WERI-Rb-1 (cell line): ENCODE data around the gene CAMK2N2.

ENCODE experiments used
- DNase-seq: peaks from one replicate; pipeline ENCODE4 v3.0.0-alpha.2; 2020
- H3K27ac ChIP-seq: fragments of 250-450 bp; sonication (Bioruptor Pico); 2 replicates; pipeline ENCODE4 v1.5.1; 2020; ENCODE audit warnings: mild to moderate bottlenecking, moderate library complexity
- H3K27me3 ChIP-seq: fragments of 250-450 bp; sonication (Bioruptor Pico); 2 replicates; pipeline ENCODE4 v1.5.1; 2021; ENCODE audit warnings: mild to moderate bottlenecking, low read depth, moderate library complexity; ENCODE audit not compliant: insufficient read depth, severe bottlenecking
- H3K36me3 ChIP-seq: fragments of 250-450 bp; sonication (Bioruptor Pico); 2 replicates; pipeline ENCODE4 v1.5.1; 2020; ENCODE audit warnings: mild to moderate bottlenecking, moderate library complexity
- H3K4me3 ChIP-seq: 2 replicates; pipeline ENCODE4 v1.5.1; 2011; ENCODE audit warnings: low read depth, mild to moderate bottlenecking, control low read depth, low read length
- H3K9me3 ChIP-seq: fragments of 250-450 bp; sonication (Bioruptor Pico); 2 replicates; pipeline ENCODE4 v1.5.1; 2021; ENCODE audit warnings: mild to moderate bottlenecking, moderate library complexity; ENCODE audit not compliant: severe bottlenecking
- CTCF ChIP-seq: IDR thresholded peaks from 2 replicates; pipeline ENCODE4 v1.5.1; 2011; ENCODE audit warnings: low read depth, mild to moderate bottlenecking, control low read depth, inconsistent platforms, low read length

CAMK2N2 gene

DNA sequence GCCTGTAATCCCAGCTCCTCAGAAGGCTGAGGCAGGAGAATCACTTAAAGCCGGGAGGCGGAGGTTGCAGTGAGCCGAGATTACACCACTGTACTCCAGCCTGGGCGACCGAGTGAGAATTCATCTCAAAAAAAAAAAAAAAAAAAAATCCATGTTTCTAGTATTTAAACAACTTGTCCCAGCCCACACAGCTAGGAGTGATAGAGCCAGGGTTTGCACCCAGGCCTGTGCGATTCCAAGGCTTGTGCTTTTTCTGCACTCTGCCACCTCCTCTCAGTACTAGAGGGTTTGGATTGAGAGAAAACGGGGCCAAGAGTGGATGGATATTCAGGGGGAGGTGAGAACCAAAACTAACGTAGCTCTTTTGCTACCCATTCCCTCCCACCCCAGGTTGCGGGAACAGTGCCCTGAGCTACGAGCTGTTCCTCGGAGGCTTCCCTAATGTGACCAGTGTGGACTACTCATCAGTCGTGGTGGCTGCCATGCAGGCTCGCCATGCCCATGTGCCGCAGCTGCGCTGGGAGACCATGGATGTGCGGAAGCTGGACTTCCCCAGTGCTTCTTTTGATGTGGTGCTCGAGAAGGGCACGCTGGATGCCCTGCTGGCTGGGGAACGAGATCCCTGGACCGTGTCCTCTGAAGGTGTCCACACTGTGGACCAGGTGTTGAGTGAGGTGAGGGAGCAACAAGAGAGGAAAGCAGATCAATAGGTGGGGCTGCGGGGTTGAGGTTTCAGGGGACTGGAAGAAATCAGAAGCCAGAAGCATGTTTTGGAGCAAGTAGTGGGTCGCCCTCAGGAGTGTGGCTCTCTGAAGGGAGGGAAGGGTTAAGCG is 4.1 kb downstream of the CAMK2N2 start:
- DNase-seq, result no peak
- Histone ChIP-seq H3K27me3 (peaks cover 24% of the 10 kb centered on the region), H3K4me3 (no peak overlapping the region), H3K27ac (no peak overlapping the region), H3K9me3 (no peaks in the 10 kb centered on the region), H3K36me3 (no peaks in the 10 kb centered on the region)
- TF ChIP-seq CTCF, result no peak

GRCh38 chr3:184255291-184256039 is 5.9 kb downstream of the CAMK2N2 start:
- Histone ChIP-seq H3K27ac (no peak overlapping the region), H3K27me3 (peaks cover 18% of the 10 kb centered on the region)

DNA sequence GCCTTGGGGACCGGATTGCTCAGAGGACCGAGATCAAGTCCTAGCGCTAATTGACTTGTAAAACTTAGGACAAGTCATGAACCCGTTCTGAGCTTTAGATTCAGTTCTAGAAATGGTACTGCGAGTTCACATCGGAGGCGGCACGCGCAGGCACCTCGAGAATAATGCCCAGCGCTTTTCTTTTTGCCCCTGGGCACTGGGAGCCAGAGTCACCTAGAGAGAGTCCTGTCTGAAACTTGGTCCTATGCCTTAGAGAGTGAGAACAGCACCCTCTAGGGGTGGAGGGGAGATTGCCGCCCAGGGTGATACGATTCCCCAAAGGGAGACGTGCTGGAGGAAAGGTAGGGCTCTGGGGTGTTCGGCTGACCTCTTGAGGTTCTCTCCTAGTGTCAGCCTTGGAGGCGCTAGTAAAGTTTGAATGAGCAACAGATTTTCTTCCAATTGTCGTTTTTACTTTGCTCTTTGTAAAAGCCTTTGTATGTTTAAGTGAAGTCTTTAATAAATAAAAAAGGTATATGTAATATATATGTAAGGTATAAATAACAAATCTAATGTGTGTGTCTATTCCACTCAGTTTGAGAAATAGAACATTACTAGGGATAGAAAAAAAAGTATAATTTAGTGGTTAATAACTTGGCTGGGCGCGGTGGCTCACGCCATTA is 11.1 kb downstream of the CAMK2N2 start:
- no peaks in the 10 kb centered on the region for H3K27me3 ChIP-seq
- peak overlapping the region; percentile 60 for H3K4me3 ChIP-seq
- peak; percentile 90 for TF ChIP-seq CTCF
- no peaks in the 10 kb centered on the region for H3K9me3 ChIP-seq
- H3K27ac ChIP-seq, result peak overlapping the region; percentile 86
- peak; percentile 93 for DNase-seq
- no peaks in the 10 kb centered on the region; the same call in 1 of the 2 replicates for H3K36me3 ChIP-seq

More at GRCh38 chr3:184255291-184256039, 5.9 kb downstream of the CAMK2N2 start:
- H3K9me3 ChIP-seq, result no peaks in the 10 kb centered on the region
- no peak overlapping the region for H3K4me3 ChIP-seq
- peak; percentile 84 for DNase-seq
- H3K36me3 ChIP-seq, result no peaks in the 10 kb centered on the region
- TF ChIP-seq CTCF, result no peak

DNA sequence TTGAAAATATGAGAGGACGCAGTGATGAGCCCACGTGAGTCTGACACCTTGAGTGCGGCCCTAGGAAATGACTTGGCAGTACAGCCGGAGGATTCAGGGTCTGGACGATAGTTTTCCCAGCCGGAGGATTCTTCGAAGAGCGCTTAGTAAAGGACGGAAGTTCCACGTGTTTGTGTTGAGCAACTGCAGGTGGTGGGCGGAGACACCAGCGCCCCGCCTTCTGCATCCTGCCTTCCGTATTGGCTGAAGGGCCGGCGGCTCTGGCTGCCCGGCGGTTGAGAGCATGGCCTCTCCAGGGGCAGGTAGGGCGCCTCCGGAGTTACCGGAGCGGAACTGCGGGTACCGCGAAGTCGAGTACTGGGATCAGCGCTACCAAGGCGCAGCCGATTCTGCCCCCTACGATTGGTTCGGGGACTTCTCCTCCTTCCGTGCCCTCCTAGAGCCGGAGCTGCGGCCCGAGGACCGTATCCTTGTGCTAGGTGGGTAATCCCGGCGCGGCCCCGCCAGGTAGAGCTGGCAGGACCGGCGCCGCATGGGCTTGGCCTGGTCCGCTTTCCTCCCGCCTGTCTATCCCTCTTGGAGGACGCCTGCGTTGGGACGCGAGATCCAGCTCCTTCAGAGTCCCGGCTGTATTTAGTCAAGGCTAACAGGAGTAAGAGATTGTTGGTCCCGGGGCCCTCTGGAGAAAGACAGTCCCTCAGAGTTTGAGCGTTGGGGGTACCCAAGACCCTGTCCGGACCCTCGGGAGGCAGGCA is 11.8 kb downstream of the CAMK2N2 start, which contains the start of gene EEF1AKMT4:
Gene EEF1AKMT4 (plus strand): TSS at position 261 of the 755 bp plus-strand sequence. CDS start 23 bp downstream, at position 284.
- TF ChIP-seq CTCF, result peak; percentile 52

More for the DNA sequence above, 11.8 kb downstream of the CAMK2N2 start, which contains the start of gene EEF1AKMT4:
- H3K4me3 ChIP-seq, result peak within 1 kb of the TSS; percentile 60
- H3K36me3 ChIP-seq, result peaks cover 3% of the 10 kb centered on the region; the same call in 1 of the 2 replicates
- H3K27ac ChIP-seq, result peak within 1 kb of the TSS; percentile 86
- peak; percentile 98 for DNase-seq
- H3K9me3 ChIP-seq, result no peaks in the 10 kb centered on the region
- H3K27me3 ChIP-seq, result no peaks in the 10 kb centered on the region
